NCI-H774 (cell line): Measurements from ENCODE around the gene PHACTR2.

Experiments used
- DNase-seq: peaks from one replicate; lab custom pipeline; 2025; lab: John Stamatoyannopoulos, UW

The PHACTR2 gene

GRCh38 chr6:143742070-143742954, 64.5 kb downstream of the PHACTR2 start:
- no peak for DNase-seq

DNA sequence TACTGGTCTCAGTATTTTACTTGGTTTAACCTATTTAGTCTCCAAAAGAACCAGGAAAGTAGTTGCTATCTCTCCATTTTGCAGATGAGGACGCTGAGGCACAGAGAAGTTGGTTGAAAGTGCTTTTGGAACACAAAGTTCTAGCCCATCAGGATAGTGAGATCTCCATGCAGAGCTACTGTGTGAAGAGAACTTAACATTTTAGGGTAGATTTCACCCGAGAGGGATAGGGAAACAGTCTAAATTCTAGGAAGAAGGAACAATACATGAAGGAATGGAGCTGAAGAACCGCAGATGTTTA, 65.1 kb downstream of the PHACTR2 start:
- no peak for DNase-seq

GRCh38 chr6:143743301-143744166, 65.8 kb downstream of the PHACTR2 start:
- no peak for DNase-seq

GRCh38 chr6:143744551-143745165, 66.9 kb downstream of the PHACTR2 start:
- peak; percentile 10 for DNase-seq

DNA sequence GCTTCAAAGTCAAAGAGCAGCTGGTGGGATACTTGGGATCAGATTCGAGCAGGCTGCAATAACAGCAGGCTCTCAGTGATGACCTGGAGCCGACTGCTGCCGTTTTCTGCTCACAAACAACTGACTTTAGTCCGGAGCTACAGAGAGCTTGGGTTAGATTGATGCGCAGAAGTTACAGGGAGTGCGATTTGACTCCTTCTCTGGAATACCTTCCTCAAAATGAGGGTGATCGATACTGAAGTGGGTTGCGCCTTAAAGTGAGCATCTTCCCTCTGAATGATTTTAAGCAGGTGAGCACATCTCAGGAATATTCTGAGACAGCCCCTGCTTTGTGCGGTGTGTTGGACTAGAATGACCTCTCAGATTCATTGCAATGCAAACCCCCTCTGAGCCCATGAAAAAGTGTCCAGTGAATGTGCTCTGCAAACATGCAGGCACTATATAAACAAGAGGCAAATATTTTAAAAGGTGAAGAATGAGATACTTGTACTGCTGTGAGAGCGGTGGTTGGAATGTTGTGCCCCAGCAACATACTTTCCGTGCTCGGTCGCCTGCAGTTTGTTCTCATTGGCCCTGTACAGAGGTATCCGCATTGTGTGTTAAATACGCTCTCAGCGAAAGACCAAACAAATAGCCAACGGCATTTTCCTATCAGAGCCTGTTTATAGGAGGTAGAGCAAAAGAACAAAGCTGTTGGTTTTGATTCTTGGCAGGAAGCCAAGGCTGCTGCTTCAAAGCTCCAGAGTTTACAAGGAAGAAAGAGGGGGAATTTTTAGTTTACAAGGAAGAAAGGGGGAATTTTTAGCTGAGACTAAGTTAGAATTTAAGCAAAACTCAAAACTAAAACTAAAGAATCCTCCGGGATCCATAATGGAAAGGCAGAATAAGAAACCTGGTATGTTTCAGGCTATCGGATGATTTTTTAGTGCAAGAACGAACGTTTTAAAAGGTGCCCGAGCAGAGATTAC, 67.7 kb downstream of the PHACTR2 start:
- DNase-seq, result peak; percentile 70

DNA sequence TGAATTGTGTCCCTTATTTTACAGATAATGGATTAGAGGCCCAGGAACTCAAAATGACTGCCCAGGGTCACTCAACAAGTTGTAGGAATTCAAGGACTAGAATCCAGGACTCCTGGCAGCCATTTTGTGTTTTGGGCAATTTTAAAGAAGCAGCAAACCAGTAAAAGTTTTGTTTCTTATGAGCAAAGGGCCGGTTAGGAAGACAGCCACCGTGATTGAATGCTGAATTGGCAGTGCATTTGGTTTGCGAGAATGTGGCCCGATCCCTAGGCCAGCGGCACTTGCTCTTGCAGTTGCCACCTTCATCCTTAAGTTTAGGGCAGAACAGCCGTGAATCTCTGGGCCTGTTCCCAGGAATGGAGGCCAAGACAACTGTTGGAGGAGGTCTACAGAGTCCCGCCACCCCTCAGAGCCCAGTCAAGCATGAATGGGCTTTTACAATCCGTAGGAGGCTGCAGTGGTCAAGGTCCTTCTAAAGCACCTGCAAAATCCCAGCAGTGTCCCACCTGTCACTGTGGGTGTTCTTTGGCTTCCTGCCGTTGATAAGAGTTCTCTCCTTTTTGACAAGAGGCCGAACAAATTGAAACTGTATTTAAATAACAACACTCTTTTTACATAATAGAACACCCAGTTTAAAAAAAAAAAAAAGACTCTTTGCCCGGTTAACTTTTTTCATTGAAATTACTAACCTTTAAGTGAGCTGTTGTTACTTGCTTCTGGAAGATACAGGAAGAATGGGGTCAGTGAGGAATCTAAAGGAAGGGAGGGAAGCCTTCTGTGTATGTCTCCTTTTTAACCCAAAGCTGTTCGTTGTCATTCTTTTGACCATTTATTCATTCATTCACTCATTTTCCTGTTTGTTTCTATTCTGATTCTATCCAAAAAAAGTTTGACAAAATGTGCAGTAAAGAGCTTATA, 68.7 kb downstream of the PHACTR2 start:
- DNase-seq, result no peak

GRCh38 chr6:143747347-143747842, 69.6 kb downstream of the PHACTR2 start:
- DNase-seq, result no peak

DNA sequence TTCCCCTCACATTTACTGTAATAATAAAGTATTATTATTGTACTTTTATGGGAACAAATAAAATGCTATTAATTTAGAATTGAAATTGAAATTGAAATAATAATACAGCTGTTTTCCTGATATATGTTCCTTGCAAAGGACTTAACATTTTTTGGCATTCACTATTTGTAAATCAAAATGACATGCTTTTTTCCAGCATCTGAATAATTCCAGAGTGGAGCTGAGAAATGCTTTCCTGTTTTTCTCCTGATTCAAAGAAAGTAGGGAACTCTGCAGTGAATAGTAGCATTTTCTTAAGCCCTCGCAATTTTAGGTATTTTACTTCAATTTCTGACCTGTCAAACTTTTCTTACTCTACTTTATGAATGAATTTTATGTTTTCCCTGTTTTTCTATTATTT, 72.1 kb downstream of the PHACTR2 start:
- no peak for DNase-seq

GRCh38 chr6:143750877-143751276, 73.1 kb downstream of the PHACTR2 start:
- DNase-seq, result no peak

DNA sequence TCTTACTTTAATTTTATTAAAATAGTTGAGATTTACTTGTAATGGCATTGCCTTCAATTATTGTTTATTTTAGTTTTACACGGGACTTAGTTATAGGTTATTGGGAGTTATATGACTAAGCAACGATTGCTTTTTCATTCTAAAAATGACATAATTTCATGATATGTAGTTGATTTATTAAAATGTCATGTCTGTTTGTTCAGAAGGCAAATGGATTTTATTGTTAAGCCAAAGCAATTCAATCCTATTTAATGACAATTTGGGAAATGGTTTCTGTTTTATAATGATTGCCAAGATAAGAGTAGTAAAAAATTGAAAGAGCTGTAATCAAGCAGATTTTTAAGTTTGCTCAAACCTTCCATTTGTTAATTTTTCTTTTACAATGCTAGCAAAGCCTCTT, 74.7 kb downstream of the PHACTR2 start:
- DNase-seq, result no peak

- DNase-seq, result no peak
Observed at GRCh38 chr6:143753678-143754077, 75.9 kb downstream of the PHACTR2 start.

- no peak for DNase-seq
Observed at GRCh38 chr6:143754204-143754603, 76.4 kb downstream of the PHACTR2 start.

DNA sequence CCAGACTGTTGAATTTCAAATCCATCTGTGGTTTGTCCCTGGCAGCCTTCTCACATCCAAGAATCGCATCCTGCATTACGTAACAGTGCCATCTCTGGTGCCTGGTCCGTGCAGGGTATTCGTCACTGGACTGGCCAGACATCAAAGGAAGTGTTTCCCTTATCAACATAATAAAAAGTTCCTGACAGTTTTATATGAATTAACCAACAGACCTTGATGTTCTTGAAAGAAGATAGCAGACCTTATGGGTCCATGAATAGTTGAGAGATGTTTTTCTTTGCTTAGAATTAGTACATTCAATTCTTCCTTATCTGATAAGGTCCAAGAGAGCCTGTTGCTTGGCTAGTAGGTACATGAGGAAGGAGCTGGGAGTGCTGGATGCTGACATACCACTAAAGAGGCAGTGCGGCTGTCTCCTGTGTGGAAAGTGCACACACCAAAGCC, 77.6 kb downstream of the PHACTR2 start:
- no peak for DNase-seq

DNA sequence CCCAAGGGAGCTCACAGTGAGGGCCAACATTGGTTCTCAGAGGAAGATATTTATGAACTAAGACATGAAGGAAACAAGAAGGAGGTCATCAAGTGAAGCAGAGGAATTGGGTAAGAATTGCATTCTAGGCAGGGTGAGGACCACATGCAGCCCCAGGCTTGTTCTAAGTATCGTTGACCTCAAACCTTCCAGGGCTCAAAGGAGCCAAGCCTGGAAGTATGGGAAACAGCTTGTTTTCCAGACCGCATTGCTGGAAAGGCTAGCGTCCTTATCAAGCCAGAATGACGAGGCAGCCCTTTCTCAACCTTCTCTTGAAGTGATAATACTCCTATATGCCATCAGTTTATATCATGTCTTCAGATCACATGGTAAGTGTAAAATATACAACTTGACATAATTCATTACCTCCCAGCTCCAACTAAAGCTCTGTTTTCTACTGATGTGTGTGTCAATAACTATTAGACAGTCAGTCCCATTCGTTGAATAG, 79.6 kb downstream of the PHACTR2 start:
- DNase-seq, result no peak

- no peak for DNase-seq
Observed at GRCh38 chr6:143758551-143758950, 80.8 kb downstream of the PHACTR2 start.

DNA sequence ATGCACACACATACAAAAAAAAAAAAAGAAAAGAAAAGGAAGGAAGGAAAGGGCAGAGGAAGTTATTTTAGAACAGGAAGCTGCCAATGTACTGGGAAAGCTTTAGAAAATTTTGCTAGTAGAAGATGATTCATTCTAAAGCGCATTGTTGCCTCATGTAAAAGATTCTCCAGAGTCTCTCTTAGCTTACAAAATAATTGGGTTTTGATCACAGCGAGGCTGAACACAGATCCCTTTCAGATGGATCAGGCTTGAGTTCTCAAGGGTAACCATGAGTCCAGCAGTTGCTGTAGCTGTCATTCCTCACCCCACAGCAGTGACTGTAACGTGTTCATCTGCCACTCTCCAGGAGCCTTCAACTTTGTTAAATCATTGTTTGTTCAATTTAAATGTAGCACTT, 81.9 kb downstream of the PHACTR2 start:
- no peak for DNase-seq

GRCh38 chr6:143761074-143761473, 83.3 kb downstream of the PHACTR2 start:
- no peak for DNase-seq

GRCh38 chr6:143762126-143762525, 84.4 kb downstream of the PHACTR2 start:
- DNase-seq, result no peak

DNA sequence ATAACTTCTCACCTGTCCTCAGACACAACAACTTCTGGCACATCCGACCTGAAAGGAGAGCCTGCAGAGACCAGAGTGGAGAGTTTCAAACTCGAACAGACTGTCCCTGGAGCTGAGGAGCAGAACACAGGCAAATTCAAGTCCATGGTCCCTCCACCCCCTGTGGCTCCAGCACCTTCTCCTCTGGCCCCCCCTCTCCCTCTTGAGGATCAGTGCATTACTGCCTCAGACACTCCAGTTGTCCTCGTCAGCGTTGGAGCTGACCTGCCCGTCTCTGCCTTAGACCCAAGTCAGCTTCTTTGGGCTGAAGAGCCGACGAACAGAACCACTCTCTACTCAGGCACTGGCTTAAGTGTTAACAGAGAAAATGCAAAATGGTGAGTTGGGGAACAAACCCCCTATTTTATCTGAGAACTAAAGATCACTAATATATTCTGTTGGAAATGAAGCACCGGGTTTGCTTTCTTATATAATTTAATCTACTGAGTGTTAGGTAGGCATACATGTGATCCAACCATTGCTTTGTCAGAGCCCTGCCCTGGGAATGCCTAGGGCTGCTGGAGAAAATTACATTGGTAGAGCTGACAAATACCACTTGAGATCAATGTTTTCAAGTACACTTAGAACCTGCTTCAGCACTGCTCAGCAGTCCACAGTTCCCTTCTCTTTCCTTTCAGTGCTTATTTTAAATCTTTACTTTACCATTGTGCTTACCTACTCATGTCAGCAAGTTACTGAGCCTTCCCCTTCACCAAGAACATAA, 87.8 kb downstream of the PHACTR2 start:
- DNase-seq, result no peak
